Stomach (tissue), 4 donors: ENCODE measurements around the gene BRD3OS.

Experiments used
- EP300 ChIP-seq: sonication (generic); formaldehyde crosslinking; IDR thresholded peaks from one replicate; pipeline ENCODE4 v1.6.1; 2017; ENCODE audit warnings: antibody characterized with exemption
- POLR2A ChIP-seq, 4 donors: fragments of 450-650 bp; IDR thresholded peaks; one replicate each; pipeline ENCODE4 v1.6.1; 2016; ENCODE audit warnings: antibody characterized with exemption in 4 of 4, control low read depth in 2 of 4, mild to moderate bottlenecking in 1 of 4, moderate library complexity in 1 of 4
- POLR2AphosphoS5 ChIP-seq, 3 donors: sonication (generic); formaldehyde crosslinking; IDR thresholded peaks; one replicate each; pipeline ENCODE4 v1.6.1; 2016; ENCODE audit warnings: antibody characterized with exemption in 3 of 3
- TF ChIP-seq, protein P1 (sequence below), 7 experiments: fragments of 450-650 bp in 4 of 7; fragments of 200-600 bp in 3 of 7; sonication (generic) in 3 of 7; IDR thresholded peaks; one replicate each; pipeline ENCODE4 v1.5.1; 2016 to 2019; ENCODE audit warnings: antibody characterized with exemption in 7 of 7, control low read depth in 2 of 7, mild to moderate bottlenecking in 1 of 7

DNA sequence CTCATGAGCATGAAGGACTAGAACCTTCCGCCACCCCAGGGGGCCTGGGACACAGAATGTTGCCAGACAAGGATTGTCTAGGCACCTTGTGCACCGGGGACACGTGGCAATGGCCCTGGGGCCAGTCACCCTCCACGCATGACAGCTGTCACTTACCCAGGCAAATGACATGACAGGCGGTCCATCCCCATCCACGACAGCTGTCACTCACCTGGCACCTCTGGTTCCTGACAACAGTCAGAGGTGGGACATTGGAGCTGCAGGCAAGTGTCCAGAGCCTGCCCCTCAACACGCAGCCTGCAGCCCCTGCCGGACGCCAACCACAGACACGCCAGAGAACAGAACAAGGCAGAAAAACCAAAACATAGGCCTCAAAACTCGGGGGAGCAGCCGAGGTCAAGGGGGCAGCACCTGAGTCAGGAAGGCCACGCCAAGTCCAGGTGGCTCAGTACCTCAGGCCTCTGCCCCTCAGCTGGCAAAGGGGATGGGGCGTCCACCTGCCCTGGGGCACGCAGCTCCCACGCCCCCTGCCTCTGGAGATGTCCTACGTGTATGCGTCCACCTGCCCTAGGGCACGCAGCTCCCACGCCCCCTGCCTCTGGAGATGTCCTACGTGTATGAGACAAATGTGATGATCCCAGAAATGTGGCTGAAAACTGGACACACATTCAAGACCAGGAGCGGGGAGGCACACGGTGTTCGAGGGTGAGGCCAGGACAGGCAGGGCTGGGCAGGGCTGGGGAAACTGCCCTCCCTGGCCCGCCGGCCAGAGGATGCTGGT lies 47.7 kb upstream of the BRD3OS start:
- TF ChIP-seq, protein P1, sequence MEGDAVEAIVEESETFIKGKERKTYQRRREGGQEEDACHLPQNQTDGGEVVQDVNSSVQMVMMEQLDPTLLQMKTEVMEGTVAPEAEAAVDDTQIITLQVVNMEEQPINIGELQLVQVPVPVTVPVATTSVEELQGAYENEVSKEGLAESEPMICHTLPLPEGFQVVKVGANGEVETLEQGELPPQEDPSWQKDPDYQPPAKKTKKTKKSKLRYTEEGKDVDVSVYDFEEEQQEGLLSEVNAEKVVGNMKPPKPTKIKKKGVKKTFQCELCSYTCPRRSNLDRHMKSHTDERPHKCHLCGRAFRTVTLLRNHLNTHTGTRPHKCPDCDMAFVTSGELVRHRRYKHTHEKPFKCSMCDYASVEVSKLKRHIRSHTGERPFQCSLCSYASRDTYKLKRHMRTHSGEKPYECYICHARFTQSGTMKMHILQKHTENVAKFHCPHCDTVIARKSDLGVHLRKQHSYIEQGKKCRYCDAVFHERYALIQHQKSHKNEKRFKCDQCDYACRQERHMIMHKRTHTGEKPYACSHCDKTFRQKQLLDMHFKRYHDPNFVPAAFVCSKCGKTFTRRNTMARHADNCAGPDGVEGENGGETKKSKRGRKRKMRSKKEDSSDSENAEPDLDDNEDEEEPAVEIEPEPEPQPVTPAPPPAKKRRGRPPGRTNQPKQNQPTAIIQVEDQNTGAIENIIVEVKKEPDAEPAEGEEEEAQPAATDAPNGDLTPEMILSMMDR (IDR thresholded peaks at IDR 0.05), result no peak
- TF ChIP-seq POLR2A (IDR thresholded peaks at IDR 0.05) (no peak), POLR2AphosphoS5 (IDR thresholded peaks at IDR 0.05) (no peak), EP300 (no peak)
